WI38 (cell line): ENCODE results near the gene SLC22A24.
"Not testable (repeated sequence)": the region's sequence is repeated elsewhere in the genome, so short reads cannot be mapped to it uniquely, and the experiment has no call there.

ENCODE experiments used
- H3K4me3 ChIP-seq: 2 replicates; pipeline ENCODE4 v1.5.1; 2011; ENCODE audit warnings: low read depth, mild to moderate bottlenecking, control low read depth, low read length
- TF ChIP-seq, protein P1 (sequence below): IDR thresholded peaks from 2 replicates; pipeline ENCODE4 v1.5.1; 2012; ENCODE audit warnings: low read depth, mild to moderate bottlenecking, control low read depth, low read length

Gene SLC22A24

DNA sequence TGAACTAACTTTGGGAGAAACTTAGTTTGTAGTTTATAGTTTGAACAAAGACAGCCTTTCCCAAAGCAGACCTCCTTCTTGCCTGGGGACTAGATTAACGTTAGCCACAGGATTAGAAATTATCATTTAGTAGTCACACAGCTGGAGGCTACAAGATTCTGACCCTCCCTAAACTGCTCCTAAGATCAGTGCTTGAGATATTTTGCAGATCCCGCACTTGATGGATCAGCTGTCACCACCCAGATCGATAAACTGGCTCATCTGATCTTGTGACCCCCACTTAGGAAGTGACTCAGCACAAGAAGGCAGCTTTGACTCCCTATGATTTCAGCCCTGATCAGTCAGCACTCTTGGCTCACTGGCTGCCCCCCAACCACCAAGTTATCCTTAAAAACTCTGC is 1.6 kb downstream of the SLC22A24 start:
- TF ChIP-seq, protein P1, sequence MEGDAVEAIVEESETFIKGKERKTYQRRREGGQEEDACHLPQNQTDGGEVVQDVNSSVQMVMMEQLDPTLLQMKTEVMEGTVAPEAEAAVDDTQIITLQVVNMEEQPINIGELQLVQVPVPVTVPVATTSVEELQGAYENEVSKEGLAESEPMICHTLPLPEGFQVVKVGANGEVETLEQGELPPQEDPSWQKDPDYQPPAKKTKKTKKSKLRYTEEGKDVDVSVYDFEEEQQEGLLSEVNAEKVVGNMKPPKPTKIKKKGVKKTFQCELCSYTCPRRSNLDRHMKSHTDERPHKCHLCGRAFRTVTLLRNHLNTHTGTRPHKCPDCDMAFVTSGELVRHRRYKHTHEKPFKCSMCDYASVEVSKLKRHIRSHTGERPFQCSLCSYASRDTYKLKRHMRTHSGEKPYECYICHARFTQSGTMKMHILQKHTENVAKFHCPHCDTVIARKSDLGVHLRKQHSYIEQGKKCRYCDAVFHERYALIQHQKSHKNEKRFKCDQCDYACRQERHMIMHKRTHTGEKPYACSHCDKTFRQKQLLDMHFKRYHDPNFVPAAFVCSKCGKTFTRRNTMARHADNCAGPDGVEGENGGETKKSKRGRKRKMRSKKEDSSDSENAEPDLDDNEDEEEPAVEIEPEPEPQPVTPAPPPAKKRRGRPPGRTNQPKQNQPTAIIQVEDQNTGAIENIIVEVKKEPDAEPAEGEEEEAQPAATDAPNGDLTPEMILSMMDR: no peak
- H3K4me3 ChIP-seq: no peak overlapping the region

DNA sequence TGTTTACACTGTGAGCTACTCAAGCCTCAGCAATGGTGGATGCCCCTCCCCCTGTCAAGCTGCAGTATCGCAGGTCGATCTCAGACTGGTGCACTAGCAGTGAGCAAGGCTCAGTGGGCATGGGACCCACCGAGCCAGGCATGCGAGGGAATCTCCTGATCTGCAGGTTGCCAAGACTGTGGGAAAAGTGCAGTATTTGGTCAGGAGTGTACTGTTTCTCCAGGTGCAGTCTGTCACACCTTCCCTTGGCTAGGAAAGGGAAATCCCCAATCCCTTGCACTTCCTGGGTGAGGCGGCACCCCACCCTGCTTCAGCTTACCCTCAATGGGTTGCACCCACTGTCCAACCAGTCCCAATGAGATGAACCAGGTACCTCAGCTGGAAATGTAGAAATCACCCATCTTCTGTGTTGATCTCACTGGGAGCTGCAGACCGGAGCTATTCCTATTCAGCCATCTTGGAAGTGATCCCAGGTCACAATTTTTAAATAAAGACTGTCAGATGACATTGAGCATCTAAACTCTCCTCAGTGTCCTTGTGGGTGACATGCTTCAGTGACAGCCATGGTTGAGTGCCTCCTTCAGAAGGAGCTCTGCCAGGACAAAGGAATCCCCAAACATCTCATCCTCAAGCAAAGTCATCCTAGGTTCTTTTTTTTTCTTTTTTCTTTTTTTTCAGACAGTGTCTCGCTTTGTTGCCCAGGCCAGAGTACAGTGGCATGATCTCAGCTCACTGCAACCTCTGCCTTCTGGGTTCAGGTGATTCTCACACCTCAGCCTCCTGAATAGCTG is 10.8 kb downstream of the SLC22A24 start:
- TF ChIP-seq, protein P1: no peak
- H3K4me3 ChIP-seq: no peak overlapping the region

GRCh38 chr11:63099555-63099954 is 44.5 kb downstream of the SLC22A24 start:
- no peak overlapping the region for H3K4me3 ChIP-seq
- TF ChIP-seq, protein P1: no peak

- H3K4me3 ChIP-seq: no peak overlapping the region
- TF ChIP-seq, protein P1: no peak
These were observed 63.3 kb downstream of the SLC22A24 start for GRCh38 chr11:63080682-63081081.

- not testable (repeated sequence) for H3K4me3 ChIP-seq
These were observed 97.8 kb downstream of the SLC22A24 start for GRCh38 chr11:63046203-63046602.

DNA sequence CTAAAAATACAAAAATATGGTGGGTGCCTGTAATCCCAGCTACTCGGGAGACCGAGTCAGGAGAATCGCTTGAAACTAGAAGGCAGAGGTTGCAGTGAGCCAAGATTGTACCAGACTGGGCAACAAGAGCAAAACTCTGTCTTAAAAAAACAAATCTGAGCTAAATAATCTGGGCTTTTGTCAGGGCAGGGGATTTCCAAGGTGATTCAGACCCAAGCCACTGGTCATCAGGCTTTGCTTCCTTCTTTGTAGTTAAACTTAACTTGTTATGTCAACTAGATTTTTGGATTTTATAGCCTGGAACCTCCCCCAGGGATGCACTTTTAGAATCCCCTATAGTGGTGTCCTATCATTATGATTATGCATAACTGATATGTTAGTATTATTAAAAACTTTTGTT is 101.4 kb downstream of the SLC22A24 start:
- TF ChIP-seq, protein P1: no peak
- H3K4me3 ChIP-seq: no peak overlapping the region

- no peak overlapping the region for H3K4me3 ChIP-seq
- TF ChIP-seq, protein P1: no peak
These were observed 111.6 kb downstream of the SLC22A24 start for GRCh38 chr11:63032457-63032856.
